NB4 (cell line): ENCODE results near the gene SLC2A3.

Experiments used
- CTCF ChIP-seq: IDR thresholded peaks from one replicate; pipeline ENCODE4 v1.5.1; 2012; ENCODE audit warnings: low read depth, low read length
- MYC ChIP-seq: IDR thresholded peaks from 2 replicates; pipeline ENCODE4 v1.6.1; 2011; ENCODE audit warnings: low read depth, low read length
- POLR2A ChIP-seq: IDR thresholded peaks from 2 replicates; pipeline ENCODE4 v1.6.1; 2011; ENCODE audit warnings: mild to moderate bottlenecking; ENCODE audit not compliant: insufficient read length; ENCODE audit errors: extremely low read depth

- TF ChIP-seq CTCF (no peak), MYC (no peak), POLR2A (no peak)
Observed at GRCh38 chr12:7937833-7938506, 2.0 kb upstream of the SLC2A3 start.
